ENCODE data around the gene MAU2. TPM values are rescaled to one million over a fixed set of nuclear protein-coding genes. Genes with fewer than 3 reads are reported as not detected.

The MAU2 gene
- total RNA-seq, 4 donors from 2014 or later = 20.9 to 78.2 (median 43.9) TPM

GRCh38 chr19:19278315-19278714, 42.3 kb upstream of the MAU2 start:
- no peak for TF ChIP-seq CTCF (IDR thresholded peaks at IDR 0.05; ENCODE audit: low read depth)

GRCh38 chr19:19279062-19279612, 41.5 kb upstream of the MAU2 start:
- TF ChIP-seq CTCF (IDR thresholded peaks at IDR 0.05; ENCODE audit: low read depth) = no peak

- TF ChIP-seq CTCF (IDR thresholded peaks at IDR 0.05; ENCODE audit: low read depth) = no peak
Measured at GRCh38 chr19:19279853-19280252, 40.8 kb upstream of the MAU2 start.

GRCh38 chr19:19280561-19280960, 40.1 kb upstream of the MAU2 start:
- no peak for TF ChIP-seq CTCF (IDR thresholded peaks at IDR 0.05; ENCODE audit: low read depth)

- no peak for TF ChIP-seq CTCF (IDR thresholded peaks at IDR 0.05; ENCODE audit: low read depth)
Measured at GRCh38 chr19:19285686-19286085, 34.9 kb upstream of the MAU2 start.

GRCh38 chr19:19292607-19293006, 28.0 kb upstream of the MAU2 start:
- no peak for TF ChIP-seq CTCF (IDR thresholded peaks at IDR 0.05; ENCODE audit: low read depth)

- no peak for TF ChIP-seq CTCF (IDR thresholded peaks at IDR 0.05; ENCODE audit: low read depth)
Measured at GRCh38 chr19:19294914-19295313, 25.7 kb upstream of the MAU2 start.
